Lung (tissue), 12 donors: ENCODE data around the gene GABRG3. TPM values are rescaled to one million over a fixed set of nuclear protein-coding genes. Genes with fewer than 3 reads are reported as not detected.

Experiments
- ATAC-seq: fragments of 200-7000 bp; cut with Tn5 transposase; one replicate; pipeline ENCODE4 v1.9.1; 2020; ENCODE audit warnings: moderate number of reproducible peaks; ENCODE audit not compliant: insufficient read depth, low FRiP score
- DNase-seq, 3 donors: peaks; one replicate each; pipeline ENCODE4 v3.0.0-alpha.2; 2013 to 2017
- H3K27ac ChIP-seq, 2 donors: one replicate each; pipeline ENCODE4 v1.5.1; 2013; ENCODE audit warnings: mild to moderate bottlenecking in 2 of 2, moderate library complexity in 2 of 2, control low read depth in 1 of 2, inconsistent platforms in 1 of 2, low read depth in 1 of 2, low read length in 1 of 2
- H3K27me3 ChIP-seq, 3 donors: one replicate each; pipeline ENCODE4 v1.5.1; 2013; ENCODE audit warnings: low read length in 2 of 3; ENCODE audit not compliant: control insufficient read depth in 3 of 3, insufficient read depth in 3 of 3
- H3K36me3 ChIP-seq, 4 donors: one replicate each; pipeline ENCODE4 v1.5.1; 2013; ENCODE audit warnings: low read length in 4 of 4, mild to moderate bottlenecking in 1 of 4, moderate library complexity in 1 of 4; ENCODE audit not compliant: control insufficient read depth in 4 of 4, insufficient read depth in 4 of 4
- H3K4me1 ChIP-seq, 5 donors: one replicate each; pipeline ENCODE4 v1.5.1; 2013; ENCODE audit warnings: low read length in 5 of 5, mild to moderate bottlenecking in 2 of 5, moderate library complexity in 1 of 5; ENCODE audit not compliant: control insufficient read depth in 5 of 5, insufficient read depth in 5 of 5
- H3K4me3 ChIP-seq: one replicate; pipeline ENCODE4 v1.5.1; 2013; ENCODE audit warnings: mild to moderate bottlenecking, control low read depth, moderate library complexity
- H3K9ac ChIP-seq, 2 donors: one replicate each; pipeline ENCODE4 v1.5.1; 2013; ENCODE audit warnings: low read length in 2 of 2, control low read depth in 1 of 2; ENCODE audit not compliant: insufficient read depth in 1 of 2
- H3K9me3 ChIP-seq, 4 donors: one replicate each; pipeline ENCODE4 v1.5.1; 2013; ENCODE audit warnings: low read length in 3 of 4, mild to moderate bottlenecking in 1 of 4, moderate library complexity in 1 of 4; ENCODE audit not compliant: control insufficient read depth in 4 of 4, insufficient read depth in 3 of 4
- WGBS, 2 donors: extraction: QIAGEN DNeasy Blood & Tissue Kit; methylation state at CpG; one replicate each; pipeline ENCODE4 v1.1.7; 2013; 5-methylcytosine and 5-hydroxymethylcytosine counted together
- polyA plus RNA-seq, 2 donors: library from polyadenylated mRNA; stranded (reverse); fragments of 200-250 nt; gene quantifications; one replicate each; pipeline ENCODE4 v1.2.1, GENCODE V29; 2013
- total RNA-seq, 2 donors: library from RNA; depleted of rRNA in 1 of 2; stranded (reverse); fragments of >200 nt in 1 of 2; gene quantifications; one replicate each; pipeline ENCODE4 v1.2.1, GENCODE V29; 2014 to 2021
- TF ChIP-seq, protein P1 (sequence below): IDR thresholded peaks from 2 replicates; pipeline ENCODE4 v1.5.1; 2012; ENCODE audit warnings: mild to moderate bottlenecking; ENCODE audit errors: control extremely low read depth, extremely low read depth
- donor health status: control.
- donor health status: control.
- donor health status: Bipolar disorder and iron deficiency.
- donor health status: healthy.
- donor health status: DM: yes; HTN: yes; CAD: no.

The GABRG3 gene
- total and polyA plus RNA-seq, 4 donors, result 16.9 TPM; not detected in 3

DNA sequence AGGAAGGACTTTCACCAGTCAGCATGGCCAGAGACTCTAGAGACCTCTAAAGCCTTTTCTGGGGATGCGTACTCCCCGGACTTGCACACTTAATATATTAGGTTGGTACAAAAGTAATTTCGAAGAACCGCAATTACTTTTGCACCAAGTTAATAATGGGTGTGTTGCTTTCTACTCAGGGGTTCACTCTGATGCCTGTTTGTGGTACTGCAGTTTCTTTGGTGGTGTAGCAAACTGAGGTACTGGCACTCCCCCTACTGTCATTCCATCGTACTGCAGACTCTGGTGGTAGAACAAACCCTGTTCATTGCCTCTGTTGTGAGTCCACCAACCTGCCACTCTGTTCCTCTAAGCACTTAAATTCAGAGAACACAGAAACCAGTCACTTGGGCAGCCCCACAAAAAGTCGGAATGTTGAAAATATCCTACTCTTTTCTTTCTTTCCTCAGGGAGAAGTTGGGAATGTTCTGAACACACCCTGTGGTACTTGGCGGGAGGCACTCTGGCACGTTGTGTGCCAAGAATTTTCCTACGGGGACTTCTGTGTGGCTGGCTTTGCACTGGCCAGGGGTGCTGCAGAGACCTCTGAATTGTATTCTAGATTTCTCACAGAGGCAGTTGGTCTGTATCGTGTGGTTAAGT lies 46.3 kb downstream of the GABRG3 start:
- 36 to 38% methylated on average over 10 of the region's 10 CpGs for WGBS, 2 donors
- Histone ChIP-seq H3K27me3 (no peaks in the 10 kb centered on the region), H3K4me3 (no peak overlapping the region), H3K9ac (no peak overlapping the region), H3K9me3 (no peaks in the 10 kb centered on the region), H3K36me3 (no peaks in the 10 kb centered on the region), H3K4me1 (no peaks in the 10 kb centered on the region), H3K27ac (no peak overlapping the region)
- no peak for ATAC-seq
- DNase-seq, result peak; percentile 74 to 89 (median 87)
- TF ChIP-seq, protein P1, sequence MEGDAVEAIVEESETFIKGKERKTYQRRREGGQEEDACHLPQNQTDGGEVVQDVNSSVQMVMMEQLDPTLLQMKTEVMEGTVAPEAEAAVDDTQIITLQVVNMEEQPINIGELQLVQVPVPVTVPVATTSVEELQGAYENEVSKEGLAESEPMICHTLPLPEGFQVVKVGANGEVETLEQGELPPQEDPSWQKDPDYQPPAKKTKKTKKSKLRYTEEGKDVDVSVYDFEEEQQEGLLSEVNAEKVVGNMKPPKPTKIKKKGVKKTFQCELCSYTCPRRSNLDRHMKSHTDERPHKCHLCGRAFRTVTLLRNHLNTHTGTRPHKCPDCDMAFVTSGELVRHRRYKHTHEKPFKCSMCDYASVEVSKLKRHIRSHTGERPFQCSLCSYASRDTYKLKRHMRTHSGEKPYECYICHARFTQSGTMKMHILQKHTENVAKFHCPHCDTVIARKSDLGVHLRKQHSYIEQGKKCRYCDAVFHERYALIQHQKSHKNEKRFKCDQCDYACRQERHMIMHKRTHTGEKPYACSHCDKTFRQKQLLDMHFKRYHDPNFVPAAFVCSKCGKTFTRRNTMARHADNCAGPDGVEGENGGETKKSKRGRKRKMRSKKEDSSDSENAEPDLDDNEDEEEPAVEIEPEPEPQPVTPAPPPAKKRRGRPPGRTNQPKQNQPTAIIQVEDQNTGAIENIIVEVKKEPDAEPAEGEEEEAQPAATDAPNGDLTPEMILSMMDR, result peak; percentile 38

DNA sequence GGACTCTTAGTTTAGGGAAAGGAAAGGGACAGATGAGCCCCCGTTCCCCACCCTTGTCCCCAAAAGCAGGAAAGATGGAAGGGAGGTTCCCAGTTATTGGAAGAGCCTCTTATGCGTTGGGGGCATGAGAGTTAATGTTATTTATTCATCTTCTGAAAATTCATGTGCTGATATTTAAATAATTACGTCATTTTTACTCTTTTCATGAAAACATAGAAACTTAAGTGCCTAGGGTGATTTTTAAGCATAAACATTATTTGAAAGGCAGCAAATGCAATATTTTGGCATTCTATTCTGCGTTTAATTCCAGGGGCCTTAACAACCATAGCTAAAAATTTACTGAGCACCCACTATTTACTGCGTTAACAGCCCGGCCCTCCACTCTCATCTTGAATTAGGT lies 48.7 kb downstream of the GABRG3 start:
- Histone ChIP-seq H3K4me3 (no peak overlapping the region), H3K36me3 (no peaks in the 10 kb centered on the region), H3K9me3 (no peaks in the 10 kb centered on the region), H3K4me1 (no peaks in the 10 kb centered on the region), H3K27me3 (no peaks in the 10 kb centered on the region), H3K9ac (no peak overlapping the region), H3K27ac (no peak overlapping the region)
- ATAC-seq (no peak), DNase-seq (no peak)
- TF ChIP-seq, protein P1, result no peak
- 83 to 84% methylated on average over 6 of the region's 6 CpGs for WGBS, 2 donors

DNA sequence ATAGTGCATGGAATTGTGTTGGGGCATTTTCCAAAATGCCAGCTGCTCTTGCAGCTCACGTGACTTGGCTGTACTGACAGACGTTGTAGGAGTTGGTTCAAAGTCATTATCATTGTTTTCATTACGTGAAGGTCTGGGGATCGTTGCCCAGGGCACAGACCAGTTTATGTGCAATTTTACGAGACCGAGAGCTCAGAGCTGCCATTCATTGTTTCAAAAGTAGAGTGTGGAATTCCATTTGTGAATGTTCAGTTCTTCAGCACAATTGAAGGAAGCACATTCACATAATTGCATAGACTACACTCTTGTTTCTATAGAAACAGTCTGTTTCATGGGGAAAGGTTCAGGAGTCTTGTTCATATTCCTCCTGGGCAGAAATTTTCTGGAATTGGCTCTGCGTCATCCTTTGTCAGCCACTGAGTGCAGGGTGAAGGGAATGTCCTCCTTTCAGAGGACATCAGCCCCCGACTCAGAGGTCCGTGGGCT lies 54.5 kb downstream of the GABRG3 start:
- TF ChIP-seq, protein P1, result no peak
- no peak overlapping the region for H3K27ac ChIP-seq
- H3K4me3 ChIP-seq, result no peak overlapping the region
- DNase-seq (peak in 2 of 3 donors; percentile 22 to 28), ATAC-seq (no peak)
- H3K36me3 ChIP-seq, result no peaks in the 10 kb centered on the region
- WGBS, 2 donors, result 38% methylated on average over 9 of the region's 9 CpGs
- H3K9me3 ChIP-seq, result peaks cover 0 to 6% (median 0%) of the 10 kb centered on the region in 4 donors
- no peaks in the 10 kb centered on the region for H3K27me3 ChIP-seq
- H3K4me1 ChIP-seq, result peaks cover 0 to 5% (median 0%) of the 10 kb centered on the region in 5 donors
- H3K9ac ChIP-seq, result no peak overlapping the region
